ENCODE data around the gene GDF7.

GDF7 gene

DNA sequence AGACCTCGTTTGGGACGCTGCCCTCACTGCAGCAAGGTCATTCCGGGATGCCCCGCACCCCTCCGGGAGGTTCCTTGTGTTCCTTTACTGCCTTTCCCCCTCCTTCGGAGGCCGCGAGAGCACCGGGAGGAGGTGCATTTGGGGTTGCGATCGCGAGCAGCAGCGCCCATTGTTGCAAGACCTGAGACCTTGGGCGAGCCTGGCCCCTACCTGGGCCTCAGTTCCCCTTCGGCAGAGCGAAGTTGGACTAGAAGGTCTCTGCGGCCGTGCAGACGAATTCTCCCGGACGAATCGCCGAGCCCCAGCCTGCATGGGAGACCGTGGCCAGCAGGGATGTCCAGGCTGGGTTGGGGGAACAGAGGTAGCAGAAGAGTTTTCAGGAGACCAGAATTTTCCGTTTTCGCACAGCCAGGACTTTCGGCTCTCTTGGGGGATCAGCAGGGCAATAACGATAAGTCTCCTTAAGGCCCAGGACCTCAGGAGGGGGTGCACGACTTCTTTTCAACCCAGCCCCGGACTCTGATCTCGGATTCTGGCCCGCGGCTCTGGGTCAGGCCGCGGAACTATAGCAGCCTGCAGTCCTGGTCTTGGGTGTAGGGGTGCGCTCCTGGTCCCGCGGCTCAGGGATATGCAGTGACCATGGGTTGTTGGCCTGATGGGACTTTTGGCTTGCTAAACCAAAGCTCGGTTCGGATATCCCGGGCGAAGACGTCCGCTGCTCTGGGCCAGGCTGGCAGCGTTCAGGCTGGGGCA is 2.8 kb downstream of the GDF7 start:
- H3K79me1 ChIP-seq (ENCODE audit: low read length), result no peaks in the 10 kb centered on the region
- no peak overlapping the region for H3K4me3 ChIP-seq (ENCODE audit: low read length)
- H4K8ac ChIP-seq (ENCODE audit: low read depth, low read length), result no peak overlapping the region
- no peak overlapping the region for H2BK15ac ChIP-seq (replicated peaks; ENCODE audit: low read depth)
- H3K9ac ChIP-seq (ENCODE audit: low read length), result no peak overlapping the region
- H3K56ac ChIP-seq (ENCODE audit: low read length), result no peak overlapping the region
- H3K27me3 ChIP-seq (ENCODE audit: insufficient read depth, low read length, poor library complexity), result peaks cover 63% of the 10 kb centered on the region
- no peak overlapping the region for H3K27ac ChIP-seq (ENCODE audit: low read depth, low read length)
- no peak overlapping the region for H2AK5ac ChIP-seq (ENCODE audit: low read length)
- no peak overlapping the region for H3K4ac ChIP-seq (ENCODE audit: low read depth, low read length)
- H3K4me1 ChIP-seq (ENCODE audit: control insufficient read depth, low read depth, low read length), result peaks cover 7% of the 10 kb centered on the region
- H3K36me3 ChIP-seq (ENCODE audit: control insufficient read depth, insufficient read depth, low read length), result no peaks in the 10 kb centered on the region
- H4K5ac ChIP-seq (ENCODE audit: low read length), result no peak overlapping the region
- DNase-seq, result no peak
- peak overlapping the region; percentile 3 for H3K4me2 ChIP-seq (ENCODE audit: low read length)
- WGBS (ENCODE audit: extremely low coverage, insufficient coverage, low lambda C conversion rate), result no CpG with 5 or more reads among the region's 45 CpGs
- no peak overlapping the region for H3K23ac ChIP-seq (ENCODE audit: low read length)
- no peak overlapping the region for H2BK5ac ChIP-seq (ENCODE audit: low read length)
- H3K18ac ChIP-seq (ENCODE audit: low read length), result no peak overlapping the region
- H2BK120ac ChIP-seq (ENCODE audit: low read depth, low read length), result no peak overlapping the region
- H3K79me2 ChIP-seq (ENCODE audit: control insufficient read depth, insufficient read depth, low read length), result no peaks in the 10 kb centered on the region

DNA sequence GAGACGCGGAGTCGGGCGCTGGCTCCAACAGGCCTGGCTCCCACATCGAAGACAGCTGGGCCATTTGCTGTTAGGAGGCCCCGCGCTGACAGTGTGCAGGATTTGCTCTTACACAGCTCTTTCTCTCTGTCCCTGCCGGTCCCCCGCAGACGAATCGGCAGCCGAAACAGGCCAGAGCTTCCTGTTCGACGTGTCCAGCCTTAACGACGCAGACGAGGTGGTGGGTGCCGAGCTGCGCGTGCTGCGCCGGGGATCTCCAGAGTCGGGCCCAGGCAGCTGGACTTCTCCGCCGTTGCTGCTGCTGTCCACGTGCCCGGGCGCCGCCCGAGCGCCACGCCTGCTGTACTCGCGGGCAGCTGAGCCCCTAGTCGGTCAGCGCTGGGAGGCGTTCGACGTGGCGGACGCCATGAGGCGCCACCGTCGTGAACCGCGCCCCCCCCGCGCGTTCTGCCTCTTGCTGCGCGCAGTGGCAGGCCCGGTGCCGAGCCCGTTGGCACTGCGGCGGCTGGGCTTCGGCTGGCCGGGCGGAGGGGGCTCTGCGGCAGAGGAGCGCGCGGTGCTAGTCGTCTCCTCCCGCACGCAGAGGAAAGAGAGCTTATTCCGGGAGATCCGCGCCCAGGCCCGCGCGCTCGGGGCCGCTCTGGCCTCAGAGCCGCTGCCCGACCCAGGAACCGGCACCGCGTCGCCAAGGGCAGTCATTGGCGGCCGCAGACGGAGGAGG is 3.5 kb downstream of the GDF7 start:
- H2AK5ac ChIP-seq (ENCODE audit: low read length), result no peak overlapping the region
- no peak overlapping the region for H2BK15ac ChIP-seq (replicated peaks; ENCODE audit: low read depth)
- H3K23ac ChIP-seq (ENCODE audit: low read length), result peak overlapping the region; percentile 92
- H4K8ac ChIP-seq (ENCODE audit: low read depth, low read length), result no peak overlapping the region
- peaks cover 7% of the 10 kb centered on the region for H3K4me1 ChIP-seq (ENCODE audit: control insufficient read depth, low read depth, low read length)
- no peak overlapping the region for H4K5ac ChIP-seq (ENCODE audit: low read length)
- peaks cover 55% of the 10 kb centered on the region for H3K27me3 ChIP-seq (ENCODE audit: insufficient read depth, low read length, poor library complexity)
- WGBS (ENCODE audit: extremely low coverage, insufficient coverage, low lambda C conversion rate), result no CpG with 5 or more reads among the region's 83 CpGs
- H3K4ac ChIP-seq (ENCODE audit: low read depth, low read length), result no peak overlapping the region
- no peaks in the 10 kb centered on the region for H3K79me1 ChIP-seq (ENCODE audit: low read length)
- DNase-seq, result peak; percentile 56
- H2BK120ac ChIP-seq (ENCODE audit: low read depth, low read length), result no peak overlapping the region
- H3K36me3 ChIP-seq (ENCODE audit: control insufficient read depth, insufficient read depth, low read length), result no peaks in the 10 kb centered on the region
- H3K27ac ChIP-seq (ENCODE audit: low read depth, low read length), result no peak overlapping the region
- H3K79me2 ChIP-seq (ENCODE audit: control insufficient read depth, insufficient read depth, low read length), result no peaks in the 10 kb centered on the region
- no peak overlapping the region for H3K4me3 ChIP-seq (ENCODE audit: low read length)
- H3K9ac ChIP-seq (ENCODE audit: low read length), result no peak overlapping the region
- no peak overlapping the region for H3K4me2 ChIP-seq (ENCODE audit: low read length)
- no peak overlapping the region for H3K18ac ChIP-seq (ENCODE audit: low read length)
- peak overlapping the region; percentile 46 for H3K56ac ChIP-seq (ENCODE audit: low read length)
- no peak overlapping the region for H2BK5ac ChIP-seq (ENCODE audit: low read length)

DNA sequence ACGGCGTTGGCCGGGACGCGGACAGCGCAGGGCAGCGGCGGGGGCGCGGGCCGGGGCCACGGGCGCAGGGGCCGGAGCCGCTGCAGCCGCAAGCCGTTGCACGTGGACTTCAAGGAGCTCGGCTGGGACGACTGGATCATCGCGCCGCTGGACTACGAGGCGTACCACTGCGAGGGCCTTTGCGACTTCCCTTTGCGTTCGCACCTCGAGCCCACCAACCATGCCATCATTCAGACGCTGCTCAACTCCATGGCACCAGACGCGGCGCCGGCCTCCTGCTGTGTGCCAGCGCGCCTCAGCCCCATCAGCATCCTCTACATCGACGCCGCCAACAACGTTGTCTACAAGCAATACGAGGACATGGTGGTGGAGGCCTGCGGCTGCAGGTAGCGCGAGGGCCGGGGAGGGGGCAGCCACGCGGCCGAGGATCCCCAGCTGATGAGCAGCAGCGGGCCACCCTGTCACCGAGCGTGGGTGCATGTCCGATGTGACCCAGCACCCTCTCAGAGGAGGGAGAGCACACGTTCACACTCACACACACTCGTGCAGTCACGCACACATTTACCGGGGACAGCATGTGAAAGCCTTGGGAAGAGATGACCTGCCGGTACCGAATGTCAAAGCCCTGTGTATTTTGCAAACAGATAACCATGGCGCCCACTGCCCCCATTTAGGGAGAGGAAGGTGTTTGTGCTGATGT is 4.2 kb downstream of the GDF7 start:
- no peak overlapping the region for H3K4ac ChIP-seq (ENCODE audit: low read depth, low read length)
- no peak overlapping the region for H4K8ac ChIP-seq (ENCODE audit: low read depth, low read length)
- peak; percentile 42 for DNase-seq
- no peak overlapping the region for H3K18ac ChIP-seq (ENCODE audit: low read length)
- peak overlapping the region; percentile 27 for H3K56ac ChIP-seq (ENCODE audit: low read length)
- H3K23ac ChIP-seq (ENCODE audit: low read length), result no peak overlapping the region
- no peak overlapping the region for H2BK120ac ChIP-seq (ENCODE audit: low read depth, low read length)
- H2AK5ac ChIP-seq (ENCODE audit: low read length), result no peak overlapping the region
- H2BK5ac ChIP-seq (ENCODE audit: low read length), result no peak overlapping the region
- H3K27ac ChIP-seq (ENCODE audit: low read depth, low read length), result no peak overlapping the region
- no peak overlapping the region for H3K9ac ChIP-seq (ENCODE audit: low read length)
- H3K79me2 ChIP-seq (ENCODE audit: control insufficient read depth, insufficient read depth, low read length), result no peaks in the 10 kb centered on the region
- H4K5ac ChIP-seq (ENCODE audit: low read length), result no peak overlapping the region
- H3K4me3 ChIP-seq (ENCODE audit: low read length), result no peak overlapping the region
- no peak overlapping the region for H3K4me2 ChIP-seq (ENCODE audit: low read length)
- no peaks in the 10 kb centered on the region for H3K36me3 ChIP-seq (ENCODE audit: control insufficient read depth, insufficient read depth, low read length)
- no peak overlapping the region for H2BK15ac ChIP-seq (replicated peaks; ENCODE audit: low read depth)
- peaks cover 48% of the 10 kb centered on the region for H3K27me3 ChIP-seq (ENCODE audit: insufficient read depth, low read length, poor library complexity)
- no CpG with 5 or more reads among the region's 60 CpGs for WGBS (ENCODE audit: extremely low coverage, insufficient coverage, low lambda C conversion rate)
- no peaks in the 10 kb centered on the region for H3K79me1 ChIP-seq (ENCODE audit: low read length)
- H3K4me1 ChIP-seq (ENCODE audit: control insufficient read depth, low read depth, low read length), result peaks cover 7% of the 10 kb centered on the region

DNA sequence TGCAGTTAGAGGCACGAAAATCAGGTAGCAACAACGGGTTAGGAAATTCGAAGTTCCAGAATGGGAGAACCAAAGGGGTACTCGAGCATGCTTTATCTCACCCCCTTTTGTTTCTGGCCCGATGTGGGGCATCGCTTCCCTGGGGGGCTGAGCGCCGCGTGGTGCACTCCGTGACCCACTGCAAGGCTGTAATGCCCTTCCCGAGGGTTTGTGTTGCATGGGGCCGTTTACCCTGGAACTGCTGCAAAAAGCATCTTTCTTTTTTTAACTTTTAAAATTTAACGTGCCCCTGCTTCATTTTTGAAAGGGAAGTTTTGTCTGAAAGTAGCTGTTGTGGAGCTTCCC is 4.8 kb downstream of the GDF7 start:
- Histone ChIP-seq H2BK5ac (ENCODE audit: low read length) (no peak overlapping the region), H4K5ac (ENCODE audit: low read length) (no peak overlapping the region), H3K27ac (ENCODE audit: low read depth, low read length) (no peak overlapping the region), H3K4me3 (ENCODE audit: low read length) (no peak overlapping the region), H2BK120ac (ENCODE audit: low read depth, low read length) (no peak overlapping the region), H3K56ac (ENCODE audit: low read length) (no peak overlapping the region), H3K4me1 (ENCODE audit: control insufficient read depth, low read depth, low read length) (peaks cover 7% of the 10 kb centered on the region), H3K27me3 (ENCODE audit: insufficient read depth, low read length, poor library complexity) (peaks cover 48% of the 10 kb centered on the region), H3K4me2 (ENCODE audit: low read length) (no peak overlapping the region), H4K8ac (ENCODE audit: low read depth, low read length) (no peak overlapping the region), H3K36me3 (ENCODE audit: control insufficient read depth, insufficient read depth, low read length) (no peaks in the 10 kb centered on the region), H3K9ac (ENCODE audit: low read length) (no peak overlapping the region), H3K23ac (ENCODE audit: low read length) (no peak overlapping the region), H3K4ac (ENCODE audit: low read depth, low read length) (no peak overlapping the region), H2AK5ac (ENCODE audit: low read length) (no peak overlapping the region), H3K79me2 (ENCODE audit: control insufficient read depth, insufficient read depth, low read length) (no peaks in the 10 kb centered on the region), H3K18ac (ENCODE audit: low read length) (no peak overlapping the region), H3K79me1 (ENCODE audit: low read length) (no peaks in the 10 kb centered on the region), H2BK15ac (replicated peaks; ENCODE audit: low read depth) (no peak overlapping the region)
- no CpG with 5 or more reads among the region's 13 CpGs for WGBS (ENCODE audit: extremely low coverage, insufficient coverage, low lambda C conversion rate)
- no peak for DNase-seq

DNA sequence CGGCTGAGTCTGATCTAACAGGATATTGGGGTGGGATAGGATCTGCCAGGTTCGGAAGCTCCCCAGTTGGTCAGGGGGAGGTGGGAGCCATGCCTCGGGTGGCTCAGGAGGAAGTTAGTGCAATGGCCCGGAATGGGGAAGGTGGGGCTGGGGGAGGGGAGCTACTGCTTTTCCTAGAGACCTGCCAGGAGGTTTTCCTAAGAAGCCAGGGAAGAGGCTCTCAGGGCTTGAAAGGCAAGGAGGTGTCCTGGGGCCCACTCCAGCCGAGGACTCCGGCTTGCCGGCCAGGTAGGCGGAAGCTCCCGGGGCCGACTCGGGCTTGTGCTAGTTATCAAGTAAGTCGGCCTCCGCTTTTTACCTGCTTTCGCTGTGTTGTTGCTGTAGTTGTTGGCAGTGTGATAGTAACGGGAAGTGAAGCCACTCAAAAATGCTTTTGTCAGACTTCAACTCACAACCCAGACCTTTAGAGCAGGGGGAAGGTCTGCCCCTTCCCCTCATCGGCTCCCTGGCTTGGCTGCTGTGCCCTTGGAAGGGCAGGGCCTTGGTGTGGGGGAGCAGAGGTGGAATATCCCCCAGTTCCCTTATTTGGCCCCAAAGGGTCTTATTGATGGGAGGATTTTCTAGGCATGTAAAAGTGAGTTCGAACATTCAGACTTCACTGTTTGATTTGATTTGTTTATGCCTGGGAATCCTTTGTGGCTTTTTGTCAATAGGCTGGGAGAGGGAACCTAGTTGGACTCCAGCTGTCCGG is 5.4 kb downstream of the GDF7 start:
- Histone ChIP-seq H2BK15ac (replicated peaks; ENCODE audit: low read depth) (no peak overlapping the region), H3K4me1 (ENCODE audit: control insufficient read depth, low read depth, low read length) (peaks cover 7% of the 10 kb centered on the region), H2AK5ac (ENCODE audit: low read length) (no peak overlapping the region), H3K36me3 (ENCODE audit: control insufficient read depth, insufficient read depth, low read length) (no peaks in the 10 kb centered on the region), H2BK5ac (ENCODE audit: low read length) (no peak overlapping the region), H4K8ac (ENCODE audit: low read depth, low read length) (no peak overlapping the region), H3K18ac (ENCODE audit: low read length) (no peak overlapping the region), H4K5ac (ENCODE audit: low read length) (no peak overlapping the region), H3K27me3 (ENCODE audit: insufficient read depth, low read length, poor library complexity) (peaks cover 48% of the 10 kb centered on the region), H2BK120ac (ENCODE audit: low read depth, low read length) (no peak overlapping the region), H3K4me2 (ENCODE audit: low read length) (peak overlapping the region; percentile 24), H3K56ac (ENCODE audit: low read length) (peak overlapping the region; percentile 66), H3K23ac (ENCODE audit: low read length) (peak overlapping the region; percentile 32), H3K79me2 (ENCODE audit: control insufficient read depth, insufficient read depth, low read length) (no peaks in the 10 kb centered on the region), H3K4me3 (ENCODE audit: low read length) (no peak overlapping the region), H3K9ac (ENCODE audit: low read length) (peak overlapping the region; percentile 31), H3K4ac (ENCODE audit: low read depth, low read length) (no peak overlapping the region), H3K79me1 (ENCODE audit: low read length) (no peaks in the 10 kb centered on the region), H3K27ac (ENCODE audit: low read depth, low read length) (no peak overlapping the region)
- no CpG with 5 or more reads among the region's 18 CpGs for WGBS (ENCODE audit: extremely low coverage, insufficient coverage, low lambda C conversion rate)
- DNase-seq, result peak; percentile 75

All from mesendoderm (in vitro differentiated cells).